HG02588 (cell line): ENCODE results near the gene NAPEPLD.
A peak's percentile ranks its signal among the peaks of the same experiment; 100 is the strongest.
"Not testable (repeated sequence)": the region's sequence is repeated elsewhere in the genome, so short reads cannot be mapped to it uniquely, and the experiment has no call there.

Experiments
- ATAC-seq: cut with Tn5 transposase; IDR thresholded peaks from one replicate; pipeline ENCODE4 v1.9.1; 2021; ENCODE audit warnings: mild to moderate bottlenecking, moderate library complexity; ENCODE audit not compliant: unreplicated experiment

Gene NAPEPLD

GRCh38 chr7:103071000-103071399 lies 77.9 kb downstream of the NAPEPLD start:
- no peak for ATAC-seq

DNA sequence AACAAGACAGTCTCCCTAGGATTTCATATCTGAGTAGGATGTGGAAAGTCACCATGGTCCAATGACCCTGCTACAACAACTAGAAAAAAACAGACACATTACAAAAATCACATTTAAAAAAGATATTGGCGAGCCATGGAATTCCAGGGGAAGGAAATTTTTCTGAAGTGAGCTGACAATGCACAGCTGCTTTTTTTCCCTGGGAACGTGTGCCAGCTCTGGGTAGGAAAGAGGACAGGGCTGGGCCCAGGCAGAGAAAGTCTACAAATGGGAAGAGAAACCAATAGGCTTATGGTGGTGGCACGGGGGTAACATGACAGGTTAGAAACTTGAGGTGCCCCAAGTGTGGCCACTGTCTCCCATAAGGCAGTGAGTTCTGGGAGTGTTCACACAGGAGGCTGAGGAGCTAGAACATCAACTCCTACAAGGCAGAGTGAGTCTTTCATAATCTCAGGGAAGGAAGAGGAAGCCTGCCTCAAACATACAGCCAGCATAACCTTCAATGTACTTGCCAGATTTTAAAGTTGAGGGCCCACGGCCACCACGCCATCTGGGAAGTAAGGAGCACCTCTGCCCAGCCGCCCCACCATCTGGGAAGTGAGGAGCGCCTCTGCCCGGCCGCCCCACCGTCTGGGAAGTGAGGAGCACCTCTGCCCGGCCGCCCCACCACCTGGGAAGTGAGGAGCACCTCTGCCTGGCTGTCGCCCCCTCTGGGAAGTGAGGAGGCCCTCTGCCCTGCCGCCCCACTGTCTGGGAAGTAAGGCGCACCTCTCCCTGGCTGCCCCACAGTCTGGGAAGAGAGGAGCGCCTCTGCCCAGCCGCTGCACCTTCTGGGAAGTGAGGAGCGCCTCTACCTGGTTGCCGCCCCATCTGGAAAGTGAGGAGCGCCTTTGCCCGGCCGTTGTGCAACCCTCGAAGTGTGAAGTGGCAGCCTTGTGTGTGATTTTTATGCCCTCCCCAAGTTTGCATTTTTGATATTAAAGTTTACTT lies 80.2 kb downstream of the NAPEPLD start:
- ATAC-seq, result no peak

DNA sequence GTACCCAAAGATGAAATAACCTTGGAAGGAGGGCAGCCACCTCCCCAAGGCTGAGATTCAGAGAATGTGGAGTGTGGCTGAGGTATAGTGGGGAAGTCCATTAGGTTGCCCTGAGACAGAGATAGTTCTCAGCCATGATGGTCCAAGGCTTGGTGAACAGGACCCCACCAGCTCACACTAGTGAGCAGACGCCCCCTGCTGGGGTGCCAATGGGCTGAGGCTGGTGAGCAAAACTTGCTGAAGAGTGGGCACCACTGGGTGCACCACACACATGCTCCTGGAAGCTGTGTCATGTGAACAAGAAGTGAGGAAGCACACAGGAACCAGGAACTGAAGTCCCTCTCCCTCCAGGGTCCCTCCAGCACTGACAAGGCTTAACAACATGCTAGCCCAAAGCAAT lies 83.2 kb downstream of the NAPEPLD start:
- peak; percentile 65 for ATAC-seq

DNA sequence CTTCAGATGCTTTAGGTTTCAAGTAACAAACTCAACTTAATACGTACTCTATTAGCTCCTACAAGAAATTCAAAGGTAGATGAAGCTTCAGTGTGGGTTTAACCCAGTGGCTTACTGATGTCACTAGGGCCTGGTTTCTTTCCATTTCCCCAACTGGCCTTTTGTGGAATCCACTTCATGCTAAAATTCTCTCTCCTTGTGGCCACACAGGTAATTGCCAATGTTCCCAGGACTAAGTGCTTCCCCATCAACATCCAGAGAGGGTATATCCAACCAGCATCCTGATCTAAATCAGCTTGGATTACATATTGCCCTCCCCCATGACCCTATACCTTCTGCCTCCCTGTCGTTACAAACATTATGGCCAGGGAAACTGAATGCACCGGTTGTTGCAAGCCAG lies 85.0 kb downstream of the NAPEPLD start:
- no peak for ATAC-seq

GRCh38 chr7:103059471-103059870 lies 89.4 kb downstream of the NAPEPLD start:
- ATAC-seq, result no peak

GRCh38 chr7:103058122-103058521 lies 90.8 kb downstream of the NAPEPLD start:
- ATAC-seq, result no peak

- not testable (repeated sequence) for ATAC-seq
Observed at GRCh38 chr7:103056006-103056405, 92.9 kb downstream of the NAPEPLD start.

DNA sequence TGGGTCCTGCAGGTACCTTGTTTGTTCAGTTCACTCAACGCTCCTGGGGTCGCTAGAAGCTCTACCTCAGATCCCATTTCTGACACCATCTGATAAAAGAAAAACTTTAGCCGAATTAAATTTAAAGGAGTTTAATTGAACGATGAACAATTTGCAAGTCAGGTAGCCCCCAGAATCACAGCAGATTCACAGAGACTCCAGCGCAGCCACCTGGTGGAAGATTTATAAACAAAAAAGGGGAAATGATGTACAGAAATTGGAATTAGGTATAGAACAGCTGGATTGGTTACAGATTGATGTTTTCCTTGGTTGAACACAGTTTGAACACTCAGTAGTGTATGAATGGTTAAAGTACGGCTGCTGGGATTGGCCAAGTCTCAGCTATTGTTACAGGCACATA lies 97.4 kb downstream of the NAPEPLD start:
- no peak for ATAC-seq
